ENCODE results near the gene TRIM47.

The TRIM47 gene

DNA sequence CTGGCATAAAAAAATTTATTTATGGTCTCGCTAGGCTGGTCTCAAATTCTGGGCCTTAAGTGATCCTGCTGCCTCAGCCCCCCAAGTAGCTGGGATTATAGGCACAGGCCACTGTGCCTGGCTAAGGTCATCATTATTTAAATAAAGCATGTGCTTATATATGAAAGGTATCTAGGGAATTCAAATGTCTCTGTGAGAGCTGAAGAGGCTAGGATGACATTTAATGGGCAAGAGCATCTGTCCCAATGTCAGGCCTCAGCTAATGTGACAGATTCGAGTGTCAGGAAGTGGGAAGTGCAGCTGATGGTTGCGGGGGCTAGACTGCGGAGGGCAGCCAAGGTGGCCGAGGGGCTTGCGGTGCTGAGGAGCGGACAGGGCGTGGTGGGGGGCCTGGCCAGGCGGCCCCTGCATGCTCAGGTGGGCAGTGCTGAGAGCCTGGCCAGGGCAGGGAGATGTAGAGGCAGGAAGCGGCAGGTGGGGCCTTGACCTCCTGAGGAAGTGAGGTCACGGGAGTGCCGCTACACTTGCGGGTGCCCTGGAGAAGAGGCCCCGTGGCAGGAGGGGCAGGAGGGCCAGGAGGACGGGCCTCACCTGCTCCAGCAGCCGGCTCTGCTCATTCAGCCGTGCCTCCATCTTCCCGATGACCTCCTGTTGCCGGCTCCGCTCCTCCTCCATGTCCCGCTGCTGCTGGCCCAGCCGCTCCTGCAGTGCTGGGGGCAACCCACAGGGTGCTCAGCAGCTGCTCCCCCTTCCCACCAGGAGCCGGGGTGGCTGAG is 38.9 kb upstream of the TRIM47 start:
- H3K4me3 ChIP-seq (ENCODE audit: control insufficient read depth, low read depth, low read length), result no peak overlapping the region
- no peak for DNase-seq (ENCODE audit: low read depth)
- TF ChIP-seq, protein P1, sequence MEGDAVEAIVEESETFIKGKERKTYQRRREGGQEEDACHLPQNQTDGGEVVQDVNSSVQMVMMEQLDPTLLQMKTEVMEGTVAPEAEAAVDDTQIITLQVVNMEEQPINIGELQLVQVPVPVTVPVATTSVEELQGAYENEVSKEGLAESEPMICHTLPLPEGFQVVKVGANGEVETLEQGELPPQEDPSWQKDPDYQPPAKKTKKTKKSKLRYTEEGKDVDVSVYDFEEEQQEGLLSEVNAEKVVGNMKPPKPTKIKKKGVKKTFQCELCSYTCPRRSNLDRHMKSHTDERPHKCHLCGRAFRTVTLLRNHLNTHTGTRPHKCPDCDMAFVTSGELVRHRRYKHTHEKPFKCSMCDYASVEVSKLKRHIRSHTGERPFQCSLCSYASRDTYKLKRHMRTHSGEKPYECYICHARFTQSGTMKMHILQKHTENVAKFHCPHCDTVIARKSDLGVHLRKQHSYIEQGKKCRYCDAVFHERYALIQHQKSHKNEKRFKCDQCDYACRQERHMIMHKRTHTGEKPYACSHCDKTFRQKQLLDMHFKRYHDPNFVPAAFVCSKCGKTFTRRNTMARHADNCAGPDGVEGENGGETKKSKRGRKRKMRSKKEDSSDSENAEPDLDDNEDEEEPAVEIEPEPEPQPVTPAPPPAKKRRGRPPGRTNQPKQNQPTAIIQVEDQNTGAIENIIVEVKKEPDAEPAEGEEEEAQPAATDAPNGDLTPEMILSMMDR (conservative IDR thresholded peaks at IDR 0.05; ENCODE audit: control insufficient read depth, insufficient read depth, low read depth, low read length), result no peak

- TF ChIP-seq, protein P1 (conservative IDR thresholded peaks at IDR 0.05; ENCODE audit: control insufficient read depth, insufficient read depth, low read depth, low read length), result no peak
- no peak for DNase-seq (ENCODE audit: low read depth)
- H3K4me3 ChIP-seq (ENCODE audit: control insufficient read depth, low read depth, low read length), result no peak overlapping the region
Observed at GRCh38 chr17:75915268-75915667, 36.9 kb upstream of the TRIM47 start.

DNA sequence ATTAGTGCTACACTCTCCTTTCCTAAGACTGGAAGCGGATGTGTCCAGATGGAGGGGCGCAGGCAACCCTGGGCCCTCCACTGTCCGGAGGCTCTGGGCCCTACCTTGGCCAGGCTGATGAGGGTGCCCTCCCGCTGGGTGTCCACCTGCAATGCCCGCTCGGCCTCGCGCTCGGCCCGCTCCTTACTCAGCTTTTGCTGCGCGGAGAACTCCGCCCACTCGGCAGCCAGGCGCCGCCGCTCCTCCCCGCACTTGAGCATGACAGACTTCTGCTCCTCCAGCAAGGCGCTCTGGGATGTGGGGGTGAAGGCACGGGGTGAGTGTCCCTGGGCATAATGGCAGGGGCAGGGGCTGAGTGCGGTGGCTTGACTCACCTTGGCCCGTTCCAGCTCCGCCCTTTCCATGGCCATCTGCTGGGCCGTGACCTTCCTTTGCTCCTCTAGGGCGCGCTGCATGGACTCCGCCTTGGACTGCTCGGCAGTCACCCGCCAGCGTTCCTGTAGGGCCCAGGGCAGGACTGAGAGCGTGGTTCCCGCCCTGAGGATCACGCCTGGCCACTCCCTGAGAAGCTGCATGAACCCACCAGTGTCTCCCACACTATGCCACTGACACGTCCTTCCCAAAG is 36.4 kb upstream of the TRIM47 start:
- no peak for DNase-seq (ENCODE audit: low read depth)
- TF ChIP-seq, protein P1 (conservative IDR thresholded peaks at IDR 0.05; ENCODE audit: control insufficient read depth, insufficient read depth, low read depth, low read length), result no peak
- no peak overlapping the region for H3K4me3 ChIP-seq (ENCODE audit: control insufficient read depth, low read depth, low read length)

DNA sequence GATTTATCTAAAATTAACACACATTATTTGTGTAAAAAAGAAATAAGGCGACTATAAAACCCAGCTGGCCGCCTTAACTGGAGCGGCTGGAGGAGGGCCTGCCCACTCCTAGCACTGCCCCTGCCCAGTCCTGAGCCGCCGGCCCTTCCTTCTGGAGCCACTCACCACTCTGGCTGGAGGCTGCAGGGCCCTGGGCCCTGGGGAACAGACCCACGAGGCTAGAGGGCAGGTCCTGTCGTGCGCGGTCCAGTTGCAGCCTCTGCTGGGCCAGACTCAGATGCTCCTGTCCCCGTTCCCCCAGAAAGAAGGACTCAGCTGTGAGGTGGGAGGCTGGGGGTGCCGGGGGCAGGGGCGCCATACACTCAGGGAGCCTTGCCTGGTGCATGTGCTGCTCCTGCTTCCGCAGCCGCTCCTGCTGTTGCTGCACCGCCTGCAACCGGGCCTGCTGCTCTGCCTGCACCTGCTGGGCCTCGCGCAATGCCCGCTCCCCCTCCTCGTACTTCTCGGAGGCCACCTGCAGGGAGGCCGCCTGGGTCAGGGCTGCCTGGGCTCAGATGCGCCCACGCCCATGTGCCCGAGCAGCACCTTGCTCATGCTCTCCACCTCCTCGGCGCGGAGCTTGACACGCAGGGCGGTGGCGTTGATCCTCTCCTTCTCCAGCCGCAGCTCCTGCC is 35.3 kb upstream of the TRIM47 start:
- H3K4me3 ChIP-seq (ENCODE audit: control insufficient read depth, low read depth, low read length), result no peak overlapping the region
- DNase-seq (ENCODE audit: low read depth), result no peak
- TF ChIP-seq, protein P1 (conservative IDR thresholded peaks at IDR 0.05; ENCODE audit: control insufficient read depth, insufficient read depth, low read depth, low read length), result no peak

DNA sequence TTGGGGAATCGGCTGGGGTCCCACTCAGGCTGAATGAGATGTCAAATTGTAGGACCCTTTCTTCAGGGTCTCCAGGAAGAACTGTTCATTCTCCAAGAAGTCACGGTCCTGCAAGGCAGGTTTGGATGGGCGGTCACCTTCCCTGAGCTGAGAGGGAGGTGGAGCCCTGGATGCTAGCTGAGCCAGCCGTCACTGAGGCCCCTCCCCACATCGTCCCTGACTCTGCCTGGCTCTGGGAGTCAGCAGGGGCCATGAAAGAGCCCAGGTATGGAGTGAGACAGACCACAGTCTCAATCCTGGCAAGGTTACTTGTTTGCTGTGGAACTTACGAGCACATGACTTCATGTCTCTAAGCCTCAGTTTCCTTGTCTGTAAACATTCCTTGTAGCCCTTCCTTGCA is 32.3 kb upstream of the TRIM47 start:
- TF ChIP-seq, protein P1 (conservative IDR thresholded peaks at IDR 0.05; ENCODE audit: control insufficient read depth, insufficient read depth, low read depth, low read length), result no peak
- no peak overlapping the region for H3K4me3 ChIP-seq (ENCODE audit: control insufficient read depth, low read depth, low read length)
- no peak for DNase-seq (ENCODE audit: low read depth)

GRCh38 chr17:75909812-75910274 is 31.5 kb upstream of the TRIM47 start:
- DNase-seq (ENCODE audit: low read depth), result peak; percentile 51
- TF ChIP-seq, protein P1 (conservative IDR thresholded peaks at IDR 0.05; ENCODE audit: control insufficient read depth, insufficient read depth, low read depth, low read length), result no peak
- H3K4me3 ChIP-seq (ENCODE audit: control insufficient read depth, low read depth, low read length), result no peak overlapping the region
